ACHN (cell line): ENCODE results near the gene CBL.

Source experiments
- DNase-seq: peaks from one replicate; pipeline ENCODE4 v3.0.0-alpha.2; 2015
- in situ Hi-C: cut with HindIII; loops from 2 replicates; pipeline ENCODE4 v1.10.0; 2017; ENCODE audit warnings: low sequenced_read_pairs, low pct_ligation_motif_present, low pct_unique_long_range_greater_than_20kb

CBL gene

GRCh38 chr11:119335091-119335654, 129.0 kb downstream of the CBL start:
- in situ Hi-C loops: no loop called here
- DNase-seq: no peak

DNA sequence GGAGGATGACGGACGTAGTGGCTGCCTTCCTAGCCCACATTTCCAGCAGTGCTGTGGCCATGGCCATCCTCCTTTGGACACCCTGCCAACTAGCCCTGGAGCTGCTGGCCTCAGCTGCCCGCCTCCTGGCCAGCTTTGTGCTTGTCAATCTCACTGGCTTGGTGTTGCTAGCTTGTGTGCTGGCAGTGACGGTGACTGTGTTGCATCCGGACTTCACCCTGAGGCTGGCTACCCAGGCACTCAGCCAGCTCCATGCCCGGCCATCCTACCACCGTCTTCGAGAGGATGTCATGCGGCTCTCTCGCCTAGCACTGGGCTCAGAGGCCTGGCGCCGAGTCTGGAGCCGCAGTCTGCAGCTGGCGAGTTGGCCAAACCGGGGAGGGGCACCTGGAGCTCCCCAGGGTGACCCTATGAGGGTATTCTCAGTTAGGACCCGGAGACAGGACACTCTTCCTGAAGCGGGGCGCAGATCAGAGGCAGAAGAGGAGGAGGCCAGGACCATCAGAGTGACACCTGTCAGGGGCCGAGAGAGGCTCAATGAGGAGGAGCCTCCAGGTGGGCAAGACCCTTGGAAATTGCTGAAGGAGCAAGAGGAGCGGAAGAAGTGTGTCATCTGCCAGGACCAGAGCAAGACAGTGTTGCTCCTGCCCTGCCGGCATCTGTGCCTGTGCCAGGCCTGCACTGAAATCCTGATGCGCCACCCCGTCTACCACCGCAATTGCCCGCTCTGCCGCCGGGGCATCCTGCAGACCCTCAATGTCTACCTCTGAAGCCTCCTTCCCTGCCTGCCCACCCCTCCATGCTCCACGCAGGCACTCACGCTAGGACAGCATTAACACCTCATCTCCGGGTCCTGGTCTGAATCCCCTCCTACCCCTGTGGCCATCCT, 129.8 kb downstream of the CBL start:
- in situ Hi-C loops: no loop called here

GRCh38 chr11:119336744-119337469, 130.8 kb downstream of the CBL start:
- DNase-seq: no peak
- in situ Hi-C loops: no loop called here

More for the DNA sequence above, 129.8 kb downstream of the CBL start:
- DNase-seq: no peak

DNA sequence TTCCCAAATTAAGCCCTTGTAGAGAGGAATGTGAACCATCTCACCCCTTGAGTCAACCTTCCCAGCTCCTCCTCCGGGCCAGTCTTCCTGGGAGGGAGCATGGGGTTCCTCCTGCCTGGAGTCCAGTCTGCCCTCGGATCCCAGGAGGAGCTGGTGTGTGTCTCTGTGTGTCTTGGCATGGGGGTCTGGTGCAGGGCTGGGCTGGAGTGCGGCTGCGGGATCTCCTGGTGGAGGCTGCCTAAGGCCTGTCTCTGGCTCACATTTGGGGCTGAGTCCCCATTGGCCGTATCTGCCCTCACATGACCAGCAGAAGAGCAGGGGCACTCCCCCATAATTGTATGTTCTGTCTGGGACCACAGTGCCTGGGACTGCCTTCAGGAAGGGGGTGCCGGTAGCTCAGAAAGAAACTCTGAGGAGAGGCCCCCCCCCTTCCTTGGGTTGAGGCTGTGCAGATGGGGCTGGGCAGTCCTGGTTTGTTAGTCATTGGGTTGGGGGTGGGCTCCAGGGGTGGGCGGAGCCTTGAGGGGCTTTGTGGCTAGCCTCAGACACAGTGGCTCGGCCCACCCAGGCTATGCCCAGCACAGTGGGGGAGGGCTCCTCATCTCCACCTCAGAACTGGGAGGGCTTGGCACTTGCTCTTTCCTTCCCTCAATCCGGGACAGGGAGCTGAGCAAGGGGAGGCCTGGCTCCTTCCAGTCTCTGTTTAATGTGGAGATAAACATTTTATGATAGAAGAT, 131.6 kb downstream of the CBL start:
- DNase-seq: peak; percentile 8

GRCh38 chr11:119338318-119338890, 132.3 kb downstream of the CBL start:
- in situ Hi-C loops: no loop called here
- DNase-seq: peak; percentile 72

More for the DNA sequence above, 131.6 kb downstream of the CBL start:
- in situ Hi-C loops: no loop called here

DNA sequence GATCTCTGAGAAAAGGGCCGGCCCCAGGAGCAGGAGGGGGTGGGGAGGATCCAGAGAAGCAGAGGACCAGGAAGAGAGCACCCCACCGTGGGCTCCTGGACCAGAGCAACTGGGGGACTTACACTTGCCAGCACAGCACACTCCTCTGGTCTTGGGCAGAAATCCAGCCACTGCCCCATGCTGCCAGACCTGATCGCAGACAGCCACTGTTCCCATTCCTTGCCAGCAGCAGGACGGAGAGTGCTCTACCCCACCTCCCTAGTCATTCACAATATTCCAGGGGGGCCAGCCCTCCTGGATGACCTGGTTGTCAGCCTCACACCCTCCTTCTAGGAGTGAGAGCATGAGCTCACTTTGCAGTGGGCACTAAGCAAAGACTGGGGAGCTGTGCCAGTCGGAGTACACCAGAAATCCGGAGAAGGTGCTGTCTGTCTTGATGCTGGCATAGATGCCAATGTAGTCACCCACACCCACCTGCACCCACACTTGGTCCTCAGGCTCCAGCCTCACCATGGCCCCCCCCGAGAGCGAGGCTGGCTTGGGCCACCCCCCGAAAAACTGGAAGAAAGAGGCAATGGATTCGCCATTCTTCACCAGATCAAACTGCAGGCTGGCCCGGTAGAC, 132.9 kb downstream of the CBL start:
- DNase-seq: no peak
- in situ Hi-C loops: no loop called here

DNA sequence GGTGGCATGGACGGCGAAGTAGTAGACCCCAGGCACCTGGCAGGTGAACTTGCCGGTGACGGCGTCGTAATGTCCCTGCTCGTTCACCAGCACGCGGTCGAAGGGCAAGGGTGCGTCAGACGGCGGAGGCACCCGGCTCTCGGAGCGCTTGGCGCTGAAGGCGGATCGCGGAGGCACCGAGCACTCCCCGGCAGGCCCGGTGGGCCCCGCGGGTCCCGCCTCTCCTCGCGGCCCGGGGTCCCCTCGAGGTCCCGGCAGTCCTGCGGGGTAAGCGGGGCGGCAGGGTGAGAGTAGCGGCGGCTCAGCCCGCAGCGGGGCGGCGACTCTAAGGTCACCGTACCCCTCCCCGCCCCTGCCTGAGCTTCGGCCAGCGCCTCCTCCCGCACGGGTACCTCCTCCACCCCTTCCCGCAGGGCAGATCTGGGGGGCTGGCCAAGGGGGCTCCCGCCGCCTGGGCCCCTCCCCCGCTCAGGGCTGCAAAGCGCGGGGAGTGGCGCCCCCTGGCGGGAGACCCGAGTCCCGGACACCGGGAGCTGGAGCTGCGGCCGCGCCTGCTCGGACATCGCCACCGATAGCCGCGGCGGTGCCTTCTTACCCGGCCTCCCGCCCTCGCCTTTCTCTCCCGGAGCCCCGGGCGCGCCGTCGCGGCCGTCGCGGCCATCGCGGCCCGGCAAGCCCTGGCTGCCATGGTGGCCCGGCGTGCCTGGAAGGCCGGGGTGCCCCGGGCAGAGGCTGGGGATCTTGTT, 133.6 kb downstream of the CBL start:
- in situ Hi-C loops: no loop called here
- DNase-seq: peak; percentile 68

- DNase-seq: peak; percentile 52
- in situ Hi-C loops: no loop called here
Measured at GRCh38 chr11:119340335-119341221, 134.4 kb downstream of the CBL start, which contains the start of gene C1QTNF5. C1QTNF5 (minus strand) TSS chr11:119340883; CDS start chr11:119340397, 486 bp downstream.

DNA sequence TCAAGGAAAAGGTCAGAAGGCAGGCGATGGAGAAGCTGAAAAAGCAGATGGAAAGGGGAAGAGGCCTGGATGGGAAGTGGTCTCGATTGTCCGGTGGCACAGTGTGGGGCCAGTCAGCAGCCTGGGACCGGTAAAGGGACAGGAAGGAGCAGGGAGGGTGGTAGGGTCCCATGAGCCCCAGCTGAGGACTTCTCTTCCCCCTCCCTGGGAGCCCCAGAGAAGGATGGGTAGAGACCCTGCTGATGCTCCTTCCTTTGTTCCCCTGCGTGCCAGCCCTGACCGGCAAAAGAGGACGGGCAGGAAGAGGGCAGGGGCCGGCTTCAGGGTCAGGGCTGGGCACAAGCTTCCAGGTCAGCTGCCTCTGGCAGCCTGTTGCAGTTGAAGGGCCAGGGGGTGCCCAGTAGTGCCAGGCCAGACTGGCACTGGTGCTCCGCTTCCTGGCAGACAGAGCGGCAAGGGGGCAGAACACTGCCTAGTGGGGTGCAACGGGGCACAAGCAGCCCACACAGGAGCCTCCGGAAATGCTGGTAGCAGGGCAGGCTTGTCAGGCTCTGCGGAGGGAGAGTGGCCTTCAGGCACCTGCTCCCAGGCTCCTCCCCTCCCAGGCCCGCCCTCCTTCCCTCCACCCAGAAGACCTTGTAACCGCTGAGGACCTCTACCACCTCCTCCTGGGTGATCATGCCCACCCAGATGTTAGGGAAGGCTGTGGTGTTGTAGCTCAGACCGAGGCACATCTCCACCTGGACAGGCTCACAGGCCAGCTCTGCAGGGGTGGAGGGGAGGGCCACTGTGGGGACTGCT, 135.3 kb downstream of the CBL start:
- in situ Hi-C loops: no loop called here
- no peak for DNase-seq

- in situ Hi-C loops: no loop called here
- DNase-seq: no peak
Measured at GRCh38 chr11:119342023-119342300, 135.8 kb downstream of the CBL start.

DNA sequence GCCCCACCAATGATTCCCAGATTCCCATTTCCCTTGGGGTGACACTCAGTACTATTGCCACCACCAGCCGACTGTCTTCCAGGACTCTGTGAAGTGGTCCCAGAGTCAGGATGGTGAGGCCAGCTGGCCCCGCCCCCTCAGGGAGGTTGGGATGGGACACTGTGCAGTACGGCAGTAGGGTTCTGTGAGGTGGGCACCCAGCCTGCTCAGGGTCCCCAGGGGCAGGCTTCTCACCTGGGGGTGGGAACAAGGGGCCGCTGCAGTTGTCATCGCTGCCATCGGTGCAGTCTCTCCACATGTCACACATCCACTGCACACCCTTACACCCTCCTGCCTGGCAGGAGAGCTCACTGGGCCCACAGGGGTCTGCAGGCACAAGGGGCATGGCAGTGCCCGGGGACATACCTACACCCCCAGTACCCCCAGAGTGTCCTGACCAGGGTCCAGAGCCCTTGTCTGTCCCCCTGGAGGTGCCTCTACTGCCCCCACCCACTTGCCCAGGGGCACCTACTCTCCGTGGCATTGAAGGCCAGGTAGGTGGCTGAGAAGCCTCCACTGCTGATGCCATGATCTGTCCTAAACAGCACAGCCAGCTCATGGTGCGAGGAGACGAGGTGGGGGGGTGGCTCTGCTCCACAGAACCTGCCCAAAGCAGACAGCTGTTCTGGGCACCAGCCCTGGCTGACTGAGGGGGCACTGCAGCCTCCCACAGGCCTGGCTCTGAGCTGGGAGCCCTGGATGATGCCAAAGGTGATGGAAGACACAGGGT, 136.4 kb downstream of the CBL start:
- in situ Hi-C loops: no loop called here

GRCh38 chr11:119343726-119344125, 137.6 kb downstream of the CBL start:
- no peak for DNase-seq
- in situ Hi-C loops: no loop called here

More for the DNA sequence above, 136.4 kb downstream of the CBL start:
- no peak for DNase-seq

DNA sequence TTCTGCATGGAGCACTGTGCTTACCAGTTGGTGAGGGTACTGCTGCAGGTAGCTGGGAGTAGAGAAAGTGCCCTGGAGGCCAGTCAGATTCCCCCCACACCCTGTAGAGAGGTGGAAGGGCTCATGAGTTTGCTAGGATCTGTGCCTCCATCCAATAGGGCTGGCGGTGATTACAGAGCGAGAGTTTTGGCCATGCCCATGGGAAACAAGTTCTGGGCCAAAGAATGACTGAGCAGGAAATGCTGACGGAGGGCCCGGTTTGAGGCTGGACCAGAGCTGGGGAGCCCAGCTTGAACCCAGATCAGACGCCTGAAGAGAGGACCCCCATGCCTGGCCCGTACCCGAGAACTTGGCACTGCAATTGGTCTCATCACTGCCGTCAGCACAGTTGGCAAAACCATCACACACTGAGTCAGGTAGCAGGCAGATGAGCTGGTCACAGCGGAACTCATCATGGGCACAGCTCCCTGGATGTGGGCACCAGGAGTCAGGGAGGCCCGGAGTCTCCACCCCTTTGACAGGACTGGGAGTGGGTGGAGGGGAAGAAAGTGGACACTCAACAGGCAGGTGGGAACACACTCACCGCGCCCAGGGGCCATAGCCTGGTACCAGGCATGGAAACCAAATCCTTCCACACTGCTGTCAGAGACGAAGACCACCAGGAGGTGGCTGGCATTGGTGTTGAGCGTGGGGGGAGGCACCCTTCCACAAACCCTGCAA, 138.3 kb downstream of the CBL start:
- in situ Hi-C loops: no loop called here
- no peak for DNase-seq

- in situ Hi-C loops: no loop called here
- DNase-seq: no peak
Measured at GRCh38 chr11:119345685-119346084, 139.5 kb downstream of the CBL start.

GRCh38 chr11:119346605-119347004, 140.5 kb downstream of the CBL start, which contains the start of gene MFRP:
MFRP (minus strand) TSS chr11:119346705; CDS start chr11:119346513, 192 bp downstream.
- no peak for DNase-seq
- in situ Hi-C loops: no loop called here
